Esophagus squamous epithelium (tissue), 4 donors: ENCODE results near the gene DNAJC24.

ENCODE experiments used
- CTCF ChIP-seq, 6 experiments: fragments of 450-650 bp in 4 of 6; fragments of 200-600 bp in 2 of 6; sonication (generic) in 2 of 6; IDR thresholded peaks; one replicate each; pipeline ENCODE4 v1.5.1; 2016 to 2019; ENCODE audit warnings: antibody characterized with exemption in 6 of 6, mild to moderate bottlenecking in 4 of 6, moderate library complexity in 4 of 6
- POLR2A ChIP-seq, 4 donors: fragments of 450-650 bp; IDR thresholded peaks; one replicate each; pipeline ENCODE4 v1.6.1; 2017; ENCODE audit warnings: antibody characterized with exemption in 4 of 4, mild to moderate bottlenecking in 4 of 4, moderate library complexity in 3 of 4

GRCh38 chr11:31479066-31479465, 109.4 kb downstream of the DNAJC24 start:
- TF ChIP-seq CTCF (IDR thresholded peaks at IDR 0.05) (no peak), POLR2A (IDR thresholded peaks at IDR 0.05) (no peak)
